Neural progenitor cell (in vitro differentiated cells): Measurements from ENCODE around the gene SYNPO2L.
"Not testable (repeated sequence)": the region's sequence is repeated elsewhere in the genome, so short reads cannot be mapped to it uniquely, and the experiment has no call there.

Source experiments
- CTCF ChIP-seq: fragments of 200-600 bp; sonication (generic); IDR thresholded peaks from 2 replicates; pipeline ENCODE4 v1.5.1; 2017; ENCODE audit warnings: antibody characterized with exemption, mild to moderate bottlenecking
- EZH2 ChIP-seq: fragments of 200-600 bp; sonication (generic); IDR thresholded peaks from 2 replicates; pipeline ENCODE4 v1.6.1; 2017; ENCODE audit warnings: antibody characterized with exemption, mild to moderate bottlenecking, moderate library complexity
- EZH2phosphoT487 ChIP-seq: fragments of 200-600 bp; sonication (generic); IDR thresholded peaks from 2 replicates; pipeline ENCODE4 v1.6.1; 2017; ENCODE audit warnings: antibody characterized with exemption

- TF ChIP-seq CTCF, EZH2, EZH2phosphoT487: not testable (repeated sequence)
Observed at GRCh38 chr10:73703924-73704323, 48.1 kb upstream of the SYNPO2L start.
